ENCODE results near the gene CYTIP.
"Not testable (repeated sequence)": the region's sequence is repeated elsewhere in the genome, so short reads cannot be mapped to it uniquely, and the experiment has no call there.

- TF ChIP-seq CTCF, EZH2phosphoT487, EZH2 (IDR thresholded peaks at IDR 0.05): not testable (repeated sequence)
Measured at GRCh38 chr2:157405398-157405797, 38.5 kb downstream of the CYTIP start.
